ENCODE measurements around the gene ZNF74.
"Not testable (repeated sequence)": the region's sequence is repeated elsewhere in the genome, so short reads cannot be mapped to it uniquely, and the experiment has no call there.

Gene ZNF74

DNA sequence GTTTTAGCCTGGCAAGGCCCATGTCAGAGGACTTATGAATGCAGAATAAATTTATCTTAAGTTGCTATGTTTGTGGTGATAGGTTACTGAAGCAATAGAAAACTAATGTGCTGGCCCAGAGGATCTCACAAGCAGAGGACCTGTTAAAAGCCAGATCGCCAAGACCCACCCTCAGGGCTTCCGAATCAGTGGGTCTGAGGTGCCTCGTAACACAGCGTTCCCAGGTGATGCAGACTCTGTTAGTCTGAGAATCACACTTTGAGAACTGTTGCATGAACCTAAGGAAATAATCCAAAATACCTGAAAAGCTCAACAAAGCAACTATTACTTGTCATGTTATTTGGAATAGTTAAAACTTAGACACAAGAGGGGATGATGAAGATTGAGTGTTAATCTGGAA lies 50.4 kb downstream of the ZNF74 start:
- H3K9me3 ChIP-seq (ENCODE audit: control insufficient read depth in 2 of 2, low read length in 2 of 2): no peaks in the 10 kb centered on the region
- H3K36me3 ChIP-seq (ENCODE audit: control insufficient read depth in 2 of 2, insufficient read depth in 2 of 2, low read length in 2 of 2): peaks cover 4 to 12% of the 10 kb centered on the region in 2 donors
- no peak overlapping the region for H3K9ac ChIP-seq (ENCODE audit: low read depth in 1 of 2, low read length in 2 of 2)
- H3K4me1 ChIP-seq (ENCODE audit: control insufficient read depth in 2 of 2, insufficient read depth in 2 of 2, low read length in 2 of 2): no peaks in the 10 kb centered on the region
- no peak overlapping the region for H3K27ac ChIP-seq (ENCODE audit: low read depth in 2 of 2, low read length in 2 of 2)
- no peaks in the 10 kb centered on the region for H3K27me3 ChIP-seq (ENCODE audit: control insufficient read depth in 2 of 2, insufficient read depth in 2 of 2, low read length in 2 of 2)
- H3K4me3 ChIP-seq (ENCODE audit: low read length in 2 of 2): no peak overlapping the region

DNA sequence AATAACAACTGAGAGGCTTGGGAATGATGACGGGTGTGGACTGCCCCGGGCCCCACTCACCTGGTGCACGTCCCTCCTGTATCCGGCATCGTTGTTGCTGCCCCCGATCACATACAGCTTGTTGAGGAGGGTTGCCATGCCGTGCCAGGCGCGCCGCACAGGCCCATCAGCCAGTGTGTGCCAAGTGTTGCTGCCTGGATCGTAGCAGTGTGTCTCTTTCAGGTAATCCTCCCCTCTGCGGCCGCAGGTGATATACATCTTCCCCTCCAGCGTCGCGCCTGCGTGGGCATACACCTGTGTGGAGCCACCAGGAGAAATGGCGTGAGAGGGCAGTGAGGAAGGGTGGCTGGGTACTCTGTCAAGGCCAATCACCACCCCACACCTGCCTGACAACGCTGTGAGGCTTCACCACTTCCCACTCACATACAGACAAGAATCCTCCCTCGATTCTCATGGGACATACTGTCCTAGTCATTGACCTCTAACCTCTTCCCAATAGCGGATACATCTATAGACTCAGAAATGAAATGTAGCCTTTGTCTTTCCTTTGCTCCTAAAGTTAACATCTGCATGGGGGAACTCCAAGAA lies 52.5 kb downstream of the ZNF74 start:
- Histone ChIP-seq H3K36me3 (ENCODE audit: control insufficient read depth in 2 of 2, insufficient read depth in 2 of 2, low read length in 2 of 2) (peaks cover 4 to 15% of the 10 kb centered on the region in 2 donors), H3K9me3 (ENCODE audit: control insufficient read depth in 2 of 2, low read length in 2 of 2) (no peaks in the 10 kb centered on the region), H3K4me1 (ENCODE audit: control insufficient read depth in 2 of 2, insufficient read depth in 2 of 2, low read length in 2 of 2) (no peaks in the 10 kb centered on the region)

DNA sequence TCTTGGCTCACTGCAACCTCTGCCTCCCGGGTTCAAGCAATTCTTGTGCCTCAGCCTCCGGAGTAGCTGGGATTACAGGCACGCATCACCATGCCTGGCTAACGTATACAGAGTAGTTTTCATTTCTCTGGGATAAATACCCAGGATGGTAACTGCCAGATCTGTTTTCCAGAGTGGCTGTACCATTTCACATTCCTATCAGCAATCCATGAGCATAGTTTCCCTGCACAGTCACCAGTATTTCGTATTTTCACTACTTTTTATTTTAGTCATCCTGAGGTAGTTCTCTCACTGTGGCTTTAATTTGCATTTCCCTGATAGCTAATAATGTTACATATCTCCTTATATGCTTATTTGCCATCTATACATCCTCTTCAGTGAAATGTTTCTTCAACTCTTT lies 54.7 kb downstream of the ZNF74 start:
- H3K27me3 ChIP-seq (ENCODE audit: control insufficient read depth in 2 of 2, insufficient read depth in 2 of 2, low read length in 2 of 2): no peaks in the 10 kb centered on the region
- H3K4me3 ChIP-seq (ENCODE audit: low read length in 2 of 2): no peak overlapping the region
- peaks cover 4 to 15% of the 10 kb centered on the region in 2 donors for H3K36me3 ChIP-seq (ENCODE audit: control insufficient read depth in 2 of 2, insufficient read depth in 2 of 2, low read length in 2 of 2)
- H3K9me3 ChIP-seq (ENCODE audit: control insufficient read depth in 2 of 2, low read length in 2 of 2): no peaks in the 10 kb centered on the region
- H3K9ac ChIP-seq (ENCODE audit: low read depth in 1 of 2, low read length in 2 of 2): no peak overlapping the region
- H3K27ac ChIP-seq (ENCODE audit: low read depth in 2 of 2, low read length in 2 of 2): no peak overlapping the region
- no peaks in the 10 kb centered on the region for H3K4me1 ChIP-seq (ENCODE audit: control insufficient read depth in 2 of 2, insufficient read depth in 2 of 2, low read length in 2 of 2)

More for the DNA sequence above, 52.5 kb downstream of the ZNF74 start:
- H3K27me3 ChIP-seq (ENCODE audit: control insufficient read depth in 2 of 2, insufficient read depth in 2 of 2, low read length in 2 of 2): no peaks in the 10 kb centered on the region
- no peak overlapping the region for H3K4me3 ChIP-seq (ENCODE audit: low read length in 2 of 2)
- no peak overlapping the region for H3K9ac ChIP-seq (ENCODE audit: low read depth in 1 of 2, low read length in 2 of 2)
- no peak overlapping the region for H3K27ac ChIP-seq (ENCODE audit: low read depth in 2 of 2, low read length in 2 of 2)

DNA sequence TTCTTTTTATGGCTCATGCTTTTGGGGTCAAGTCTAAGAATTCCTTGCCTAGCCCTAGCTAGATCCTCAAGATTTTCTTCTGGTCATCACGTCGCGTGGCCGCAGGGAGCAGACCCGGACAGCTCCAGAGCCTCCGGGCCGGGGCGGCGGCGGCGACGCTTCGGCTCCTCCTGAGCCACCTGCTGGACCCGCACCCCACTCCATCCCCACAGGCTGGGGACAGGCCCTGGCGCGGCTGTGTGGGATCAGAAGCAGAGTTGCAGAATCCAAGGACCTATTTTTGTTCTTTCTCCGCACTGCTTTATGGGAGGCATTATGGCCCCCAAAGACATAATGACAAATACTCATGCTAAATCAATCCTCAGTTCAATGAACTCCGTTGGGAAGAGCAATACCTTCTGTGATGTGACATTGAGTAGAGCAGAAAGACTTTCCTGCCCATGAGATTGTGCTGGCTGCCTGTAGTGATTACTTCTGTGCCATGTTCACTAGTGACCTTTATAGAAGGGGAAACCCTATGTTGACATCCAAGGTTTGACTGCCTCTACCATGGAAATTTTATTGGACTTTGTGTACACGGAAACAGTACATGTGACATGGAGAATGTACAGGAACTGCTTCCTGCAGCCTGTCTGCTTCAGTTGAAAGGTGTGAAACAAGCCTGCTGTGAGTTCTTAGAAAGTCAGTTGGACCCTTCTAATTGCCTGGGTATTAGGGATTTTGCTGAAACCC lies 56.0 kb downstream of the ZNF74 start:
- no peak overlapping the region for H3K9ac ChIP-seq (ENCODE audit: low read depth in 1 of 2, low read length in 2 of 2)
- H3K27me3 ChIP-seq (ENCODE audit: control insufficient read depth in 2 of 2, insufficient read depth in 2 of 2, low read length in 2 of 2): no peaks in the 10 kb centered on the region
- no peaks in the 10 kb centered on the region for H3K4me1 ChIP-seq (ENCODE audit: control insufficient read depth in 2 of 2, insufficient read depth in 2 of 2, low read length in 2 of 2)
- H3K9me3 ChIP-seq (ENCODE audit: control insufficient read depth in 2 of 2, low read length in 2 of 2): no peaks in the 10 kb centered on the region
- no peak overlapping the region for H3K4me3 ChIP-seq (ENCODE audit: low read length in 2 of 2)
- H3K27ac ChIP-seq (ENCODE audit: low read depth in 2 of 2, low read length in 2 of 2): no peak overlapping the region
- peaks cover 4 to 15% of the 10 kb centered on the region in 2 donors for H3K36me3 ChIP-seq (ENCODE audit: control insufficient read depth in 2 of 2, insufficient read depth in 2 of 2, low read length in 2 of 2)

DNA sequence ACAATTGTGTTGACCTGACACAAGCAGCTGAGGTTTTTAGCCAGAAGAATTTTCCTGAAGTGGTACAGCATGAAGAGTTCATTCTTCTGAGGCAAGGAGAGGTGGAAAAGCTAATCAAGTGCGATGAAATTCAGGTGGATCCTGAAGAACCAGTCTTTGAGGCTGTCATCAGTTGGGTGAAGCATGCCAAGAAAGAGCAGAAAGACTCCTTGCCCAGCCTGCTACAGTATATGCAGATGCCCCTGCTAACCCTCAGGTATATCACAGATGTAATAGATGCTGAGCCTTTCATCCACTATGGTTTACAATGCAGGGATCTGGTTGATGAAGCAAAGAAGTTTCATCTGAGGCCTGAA lies 56.6 kb downstream of the ZNF74 start:
- Histone ChIP-seq H3K4me3 (ENCODE audit: low read length in 2 of 2) (no peak overlapping the region), H3K9me3 (ENCODE audit: control insufficient read depth in 2 of 2, low read length in 2 of 2) (no peaks in the 10 kb centered on the region), H3K4me1 (ENCODE audit: control insufficient read depth in 2 of 2, insufficient read depth in 2 of 2, low read length in 2 of 2) (no peaks in the 10 kb centered on the region), H3K36me3 (ENCODE audit: control insufficient read depth in 2 of 2, insufficient read depth in 2 of 2, low read length in 2 of 2) (peaks cover 4 to 13% of the 10 kb centered on the region in 2 donors), H3K27me3 (ENCODE audit: control insufficient read depth in 2 of 2, insufficient read depth in 2 of 2, low read length in 2 of 2) (no peaks in the 10 kb centered on the region), H3K9ac (ENCODE audit: low read depth in 1 of 2, low read length in 2 of 2) (no peak overlapping the region), H3K27ac (ENCODE audit: low read depth in 2 of 2, low read length in 2 of 2) (no peak overlapping the region)

DNA sequence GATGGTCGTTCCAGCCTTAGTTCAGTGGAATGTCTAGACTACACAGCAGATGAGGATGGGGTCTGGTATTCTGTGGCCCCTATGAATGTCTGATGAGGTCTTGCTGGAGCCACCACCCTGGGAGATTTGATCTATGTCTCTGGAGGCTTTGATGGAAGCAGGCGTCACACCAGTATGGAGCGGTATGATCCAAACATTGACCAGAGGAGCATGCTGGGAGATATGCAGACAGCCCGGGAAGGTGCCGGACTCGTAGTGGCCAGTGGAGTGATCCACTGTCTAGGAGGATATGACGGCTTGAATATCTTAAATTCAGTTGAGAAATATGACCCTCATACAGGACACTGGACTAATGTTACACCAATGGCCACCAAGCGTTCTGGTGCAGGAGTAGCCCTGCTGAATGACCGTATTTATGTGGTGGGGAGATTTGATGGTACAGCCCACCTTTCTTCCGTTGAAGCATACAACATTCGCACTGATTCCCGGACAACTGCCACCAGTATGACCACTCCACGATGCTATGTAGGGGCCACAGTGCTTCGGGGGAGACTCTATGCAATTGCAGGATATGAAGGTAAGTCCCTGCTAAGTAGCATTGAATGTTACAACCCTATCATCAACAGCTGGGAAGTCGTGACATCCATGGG lies 57.3 kb downstream of the ZNF74 start:
- not testable (repeated sequence) for H3K27ac ChIP-seq (ENCODE audit: low read depth in 2 of 2, low read length in 2 of 2); H3K9ac ChIP-seq (ENCODE audit: low read depth in 1 of 2, low read length in 2 of 2); H3K4me1 ChIP-seq (ENCODE audit: control insufficient read depth in 2 of 2, insufficient read depth in 2 of 2, low read length in 2 of 2); H3K9me3 ChIP-seq (ENCODE audit: control insufficient read depth in 2 of 2, low read length in 2 of 2); H3K27me3 ChIP-seq (ENCODE audit: control insufficient read depth in 2 of 2, insufficient read depth in 2 of 2, low read length in 2 of 2); H3K4me3 ChIP-seq (ENCODE audit: low read length in 2 of 2); H3K36me3 ChIP-seq (ENCODE audit: control insufficient read depth in 2 of 2, insufficient read depth in 2 of 2, low read length in 2 of 2)

DNA sequence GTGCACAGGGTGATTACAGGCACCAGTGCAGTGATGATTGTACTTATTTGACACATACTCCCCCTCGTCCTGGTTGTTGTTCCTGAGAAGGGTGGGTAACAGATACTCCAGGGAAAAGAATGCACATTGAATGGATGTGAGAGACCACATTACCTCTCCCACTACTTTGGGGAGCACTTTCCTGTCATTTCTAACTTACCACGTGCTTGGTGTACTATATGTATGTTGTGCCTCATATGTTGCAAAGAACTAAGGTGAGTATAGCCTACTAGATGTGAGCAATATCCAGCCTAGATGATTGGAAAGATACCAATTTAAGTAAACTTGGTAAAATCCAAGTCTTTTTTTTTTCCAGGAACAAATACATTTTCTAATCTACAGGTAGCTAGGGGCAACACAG lies 58.0 kb downstream of the ZNF74 start:
- peaks cover 0 to 3% of the 10 kb centered on the region in 2 donors for H3K36me3 ChIP-seq (ENCODE audit: control insufficient read depth in 2 of 2, insufficient read depth in 2 of 2, low read length in 2 of 2)
- no peak overlapping the region for H3K9ac ChIP-seq (ENCODE audit: low read depth in 1 of 2, low read length in 2 of 2)
- H3K4me3 ChIP-seq (ENCODE audit: low read length in 2 of 2): no peak overlapping the region
- H3K27ac ChIP-seq (ENCODE audit: low read depth in 2 of 2, low read length in 2 of 2): no peak overlapping the region
- no peaks in the 10 kb centered on the region for H3K9me3 ChIP-seq (ENCODE audit: control insufficient read depth in 2 of 2, low read length in 2 of 2)
- H3K4me1 ChIP-seq (ENCODE audit: control insufficient read depth in 2 of 2, insufficient read depth in 2 of 2, low read length in 2 of 2): no peaks in the 10 kb centered on the region
- H3K27me3 ChIP-seq (ENCODE audit: control insufficient read depth in 2 of 2, insufficient read depth in 2 of 2, low read length in 2 of 2): no peaks in the 10 kb centered on the region

DNA sequence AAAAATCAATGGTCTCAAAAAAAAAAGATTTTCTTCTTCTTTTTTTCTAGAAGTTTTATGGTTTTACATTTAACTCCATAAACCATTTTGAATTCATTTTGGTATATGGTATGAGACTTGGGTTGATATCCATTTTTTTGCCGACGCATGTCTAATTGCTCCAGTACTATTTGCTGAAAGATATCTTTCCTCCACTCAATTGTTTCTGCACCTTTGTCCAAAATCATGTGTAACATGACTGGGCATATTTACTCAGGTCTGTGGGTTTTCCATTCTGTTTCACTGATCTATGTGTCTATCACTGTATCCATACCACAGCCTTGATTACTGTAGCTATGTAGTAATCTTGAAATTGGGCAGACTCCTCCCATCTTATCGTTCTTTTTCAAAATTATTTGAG lies 59.3 kb downstream of the ZNF74 start:
- Histone ChIP-seq H3K4me1 (ENCODE audit: control insufficient read depth in 2 of 2, insufficient read depth in 2 of 2, low read length in 2 of 2) (no peaks in the 10 kb centered on the region), H3K36me3 (ENCODE audit: control insufficient read depth in 2 of 2, insufficient read depth in 2 of 2, low read length in 2 of 2) (peaks cover 7 to 8% of the 10 kb centered on the region in 2 donors)

DNA sequence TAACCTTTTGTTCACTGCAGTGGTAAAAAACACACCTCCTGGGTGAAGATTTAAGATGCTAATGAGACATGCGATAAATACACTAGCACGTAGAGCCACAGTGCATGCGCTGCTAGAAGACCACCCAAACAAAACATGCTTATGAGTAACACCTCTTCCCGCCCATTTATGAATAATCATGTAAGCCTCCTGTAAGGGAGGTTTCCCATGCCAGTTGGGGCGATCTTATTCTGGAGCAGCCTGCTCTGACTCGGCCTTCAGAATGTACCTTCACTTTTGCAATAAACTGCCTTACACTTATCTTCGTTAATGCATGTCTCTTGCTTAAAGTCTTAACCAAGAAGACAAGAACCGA lies 61.7 kb downstream of the ZNF74 start:
- no peak overlapping the region for H3K4me3 ChIP-seq (ENCODE audit: low read length in 2 of 2)
- H3K4me1 ChIP-seq (ENCODE audit: control insufficient read depth in 2 of 2, insufficient read depth in 2 of 2, low read length in 2 of 2): no peaks in the 10 kb centered on the region
- no peaks in the 10 kb centered on the region for H3K9me3 ChIP-seq (ENCODE audit: control insufficient read depth in 2 of 2, low read length in 2 of 2)
- H3K36me3 ChIP-seq (ENCODE audit: control insufficient read depth in 2 of 2, insufficient read depth in 2 of 2, low read length in 2 of 2): peaks cover 5 to 7% of the 10 kb centered on the region in 2 donors
- H3K9ac ChIP-seq (ENCODE audit: low read depth in 1 of 2, low read length in 2 of 2): no peak overlapping the region
- no peak overlapping the region for H3K27ac ChIP-seq (ENCODE audit: low read depth in 2 of 2, low read length in 2 of 2)
- no peaks in the 10 kb centered on the region for H3K27me3 ChIP-seq (ENCODE audit: control insufficient read depth in 2 of 2, insufficient read depth in 2 of 2, low read length in 2 of 2)

More for the DNA sequence above, 59.3 kb downstream of the ZNF74 start:
- no peak overlapping the region for H3K9ac ChIP-seq (ENCODE audit: low read depth in 1 of 2, low read length in 2 of 2)
- H3K27me3 ChIP-seq (ENCODE audit: control insufficient read depth in 2 of 2, insufficient read depth in 2 of 2, low read length in 2 of 2): no peaks in the 10 kb centered on the region
- no peak overlapping the region for H3K27ac ChIP-seq (ENCODE audit: low read depth in 2 of 2, low read length in 2 of 2)
- H3K4me3 ChIP-seq (ENCODE audit: low read length in 2 of 2): no peak overlapping the region
- H3K9me3 ChIP-seq (ENCODE audit: control insufficient read depth in 2 of 2, low read length in 2 of 2): no peaks in the 10 kb centered on the region

DNA sequence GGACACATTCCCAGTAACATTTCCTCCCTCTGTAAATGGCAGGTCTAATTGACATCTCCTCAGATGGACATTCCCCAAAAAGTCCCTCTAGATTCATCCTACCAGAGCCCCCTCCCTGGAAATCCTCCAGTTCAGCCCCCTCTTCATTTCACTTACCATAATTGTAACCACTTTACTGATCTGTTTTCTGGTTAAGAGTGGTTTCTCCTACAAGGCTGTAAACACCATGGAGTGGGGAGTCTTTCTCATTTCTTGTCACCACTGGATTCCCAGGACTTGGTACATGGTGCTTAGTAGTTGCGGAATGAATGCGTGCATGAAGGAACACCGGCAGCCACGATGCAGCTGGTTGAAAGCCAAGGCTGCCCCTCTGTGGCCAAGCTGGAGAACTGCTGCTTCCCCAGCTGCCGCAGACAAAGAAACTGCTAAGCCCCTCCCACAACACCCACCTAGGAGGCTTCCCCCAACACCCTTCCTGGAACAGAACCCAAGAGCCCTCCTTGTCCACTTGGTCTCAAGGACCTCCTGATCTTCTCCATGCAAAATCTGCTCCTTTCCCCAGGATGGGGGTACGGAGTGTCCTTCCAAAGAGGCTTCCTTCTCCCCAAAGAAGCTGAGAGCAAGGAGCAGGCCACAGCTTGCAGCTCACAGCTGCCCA lies 62.2 kb downstream of the ZNF74 start:
- Histone ChIP-seq H3K27ac (ENCODE audit: low read depth in 2 of 2, low read length in 2 of 2) (no peak overlapping the region), H3K4me1 (ENCODE audit: control insufficient read depth in 2 of 2, insufficient read depth in 2 of 2, low read length in 2 of 2) (no peaks in the 10 kb centered on the region), H3K27me3 (ENCODE audit: control insufficient read depth in 2 of 2, insufficient read depth in 2 of 2, low read length in 2 of 2) (no peaks in the 10 kb centered on the region), H3K9ac (ENCODE audit: low read depth in 1 of 2, low read length in 2 of 2) (no peak overlapping the region), H3K4me3 (ENCODE audit: low read length in 2 of 2) (no peak overlapping the region), H3K36me3 (ENCODE audit: control insufficient read depth in 2 of 2, insufficient read depth in 2 of 2, low read length in 2 of 2) (peaks cover 5 to 7% of the 10 kb centered on the region in 2 donors), H3K9me3 (ENCODE audit: control insufficient read depth in 2 of 2, low read length in 2 of 2) (no peaks in the 10 kb centered on the region)

Data from mucosa of rectum (tissue), 2 donors.